HepG2 (cell line): Measurements from ENCODE around the gene RAET1E. TPM values are rescaled to one million over a fixed set of nuclear protein-coding genes. Genes with fewer than 3 reads are reported as not detected.

Source experiments
- ETV5 ChIP-seq: IDR thresholded peaks from 2 replicates; pipeline ENCODE4 v1.6.1; 2018; ENCODE audit warnings: missing biosample characterization, missing genetic modification reagents, inconsistent platforms, borderline replicate concordance
- KDM4B ChIP-seq: sonication (generic); formaldehyde crosslinking; IDR thresholded peaks from 2 replicates; pipeline ENCODE4 v1.4.0; 2020; ENCODE audit warnings: missing genetic modification reagents
- KLF16 ChIP-seq, 2 experiments: sonication (generic) in 1 of 2; formaldehyde crosslinking in 1 of 2; IDR thresholded peaks; 2 replicates each; pipeline versions ENCODE4 v1.6.1 to v1.8.0; 2016 to 2023; ENCODE audit warnings: missing genetic modification reagents in 2 of 2, missing compliant biosample characterization in 1 of 2
- NPAS2 ChIP-seq: sonication (generic); formaldehyde crosslinking; IDR thresholded peaks from 2 replicates; pipeline ENCODE4 v1.8.0; 2022; ENCODE audit warnings: mild to moderate bottlenecking, missing genetic modification reagents, borderline replicate concordance
- SOX6 ChIP-seq, 2 experiments: fragments of 450-650 bp in 1 of 2; sonication (generic) in 1 of 2; formaldehyde crosslinking in 1 of 2; IDR thresholded peaks; 2 replicates each; pipeline versions ENCODE4 v1.4.0 to v1.6.1; 2017 to 2020; ENCODE audit warnings: antibody characterized with exemption in 1 of 2, mild to moderate bottlenecking in 1 of 2, missing genetic modification reagents in 1 of 2
- THAP9 ChIP-seq: sonication (generic); formaldehyde crosslinking; IDR thresholded peaks from 2 replicates; pipeline ENCODE4; 2020; ENCODE audit warnings: missing genetic modification reagents, mild to moderate bottlenecking, borderline replicate concordance
- ZIK1 ChIP-seq: sonication (generic); formaldehyde crosslinking; IDR thresholded peaks from 2 replicates; pipeline ENCODE4 v1.5.0; 2020; ENCODE audit warnings: mild to moderate bottlenecking, low read depth, missing genetic modification reagents, borderline replicate concordance
- ZNF547 ChIP-seq: sonication (generic); formaldehyde crosslinking; IDR thresholded peaks from 2 replicates; pipeline ENCODE4 v1.5.1; 2020; ENCODE audit warnings: mild to moderate bottlenecking, missing genetic modification reagents
- ZNF558 ChIP-seq: sonication (generic); formaldehyde crosslinking; IDR thresholded peaks from 2 replicates; pipeline ENCODE4 v1.9.0; 2022; ENCODE audit warnings: mild to moderate bottlenecking, missing genetic modification reagents, borderline replicate concordance
- ZNF567 ChIP-seq: sonication (generic); formaldehyde crosslinking; IDR thresholded peaks from 2 replicates; pipeline ENCODE4 v1.8.1; 2023; ENCODE audit warnings: mild to moderate bottlenecking, missing genetic modification reagents, borderline replicate concordance
- ZNF687 ChIP-seq: sonication (generic); formaldehyde crosslinking; IDR thresholded peaks from 2 replicates; pipeline ENCODE4 v1.5.1; 2020; ENCODE audit warnings: mild to moderate bottlenecking, missing genetic modification reagents, moderate library complexity
- polyA plus RNA-seq, 8 experiments: library from polyadenylated mRNA; depleted of rRNA in 3 of 8; stranded (reverse) in 7 of 8; unstranded in 1 of 8; fragments of >200 nt; fragmentation: Illumina TruSeq in 4 of 8; extraction: Trizol in 4 of 8; gene quantifications; 2 replicates each; pipeline versions ENCODE4 v1.2.1 to v1.2.3, GENCODE V29; 2011 to 2016; ENCODE audit warnings: low read depth in 4 of 8, missing spikeins in 1 of 8, mixed read lengths in 1 of 8; ENCODE audit not compliant: insufficient read depth in 1 of 8
- total RNA-seq, 5 experiments: library from RNA; depleted of rRNA; stranded (reverse); fragments of >200 nt; fragmentation: Illumina TruSeq; extraction: Trizol; gene quantifications; 2 replicates each; pipeline ENCODE4 v1.2.3, GENCODE V29; 2016; ENCODE audit warnings: low read depth in 1 of 5
- TF ChIP-seq, protein P1 (sequence below): sonication (generic); formaldehyde crosslinking; IDR thresholded peaks from 2 replicates; pipeline ENCODE4 v1.5.1; 2020; ENCODE audit warnings: mild to moderate bottlenecking, missing genetic modification reagents, moderate library complexity
- TF ChIP-seq, protein P2 (sequence below): sonication (generic); formaldehyde crosslinking; IDR thresholded peaks from 2 replicates; pipeline ENCODE4 v1.4.0; 2020; ENCODE audit warnings: mild to moderate bottlenecking, missing genetic modification reagents

The RAET1E gene
- total and polyA plus RNA-seq, 2 of the 13 experiments (the other 11 are each of a cell fraction or from before 2014, with no cell fraction given): not detected

GRCh38 chr6:149925253-149925973 lies 27.5 kb upstream of the RAET1E start (continued):
- TF ChIP-seq, protein P1, sequence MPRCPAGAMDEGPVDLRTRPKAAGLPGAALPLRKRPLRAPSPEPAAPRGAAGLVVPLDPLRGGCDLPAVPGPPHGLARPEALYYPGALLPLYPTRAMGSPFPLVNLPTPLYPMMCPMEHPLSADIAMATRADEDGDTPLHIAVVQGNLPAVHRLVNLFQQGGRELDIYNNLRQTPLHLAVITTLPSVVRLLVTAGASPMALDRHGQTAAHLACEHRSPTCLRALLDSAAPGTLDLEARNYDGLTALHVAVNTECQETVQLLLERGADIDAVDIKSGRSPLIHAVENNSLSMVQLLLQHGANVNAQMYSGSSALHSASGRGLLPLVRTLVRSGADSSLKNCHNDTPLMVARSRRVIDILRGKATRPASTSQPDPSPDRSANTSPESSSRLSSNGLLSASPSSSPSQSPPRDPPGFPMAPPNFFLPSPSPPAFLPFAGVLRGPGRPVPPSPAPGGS: peak; percentile 66; the same call in 1 of the 2 replicates
- peak; percentile 71; the same call in 1 of the 2 replicates for TF ChIP-seq ZNF558 (CRISPR knock-in tag)
- no peak for TF ChIP-seq NPAS2 (CRISPR knock-in tag)
- TF ChIP-seq THAP9 (CRISPR knock-in tag): peak; percentile 67; the same call in 1 of the 2 replicates
- TF ChIP-seq ETV5 (CRISPR knock-in tag): 0 out of 2 replicates have a peak, but pooled peaks have one; percentile 6
- peak; percentile 84 for TF ChIP-seq ZNF687 (CRISPR knock-in tag)
- TF ChIP-seq ZNF547 (CRISPR knock-in tag): peak; percentile 63
- TF ChIP-seq KDM4B: 0 out of 2 replicates have a peak, but pooled peaks have one; percentile 29
- no peak for TF ChIP-seq SOX6 (IDR thresholded peaks at IDR 0.05)
- TF ChIP-seq SOX6 (CRISPR knock-in tag; IDR thresholded peaks at IDR 0.05): peak; percentile 10; the same call in 1 of the 2 replicates
- no peak for TF ChIP-seq ZNF567 (CRISPR knock-in tag)
- 0 out of 2 replicates have a peak, but pooled peaks have one; percentile 10 for TF ChIP-seq ZIK1
- TF ChIP-seq KLF16 (CRISPR knock-in tag; IDR thresholded peaks at IDR 0.05): no peak
- TF ChIP-seq, protein P2, sequence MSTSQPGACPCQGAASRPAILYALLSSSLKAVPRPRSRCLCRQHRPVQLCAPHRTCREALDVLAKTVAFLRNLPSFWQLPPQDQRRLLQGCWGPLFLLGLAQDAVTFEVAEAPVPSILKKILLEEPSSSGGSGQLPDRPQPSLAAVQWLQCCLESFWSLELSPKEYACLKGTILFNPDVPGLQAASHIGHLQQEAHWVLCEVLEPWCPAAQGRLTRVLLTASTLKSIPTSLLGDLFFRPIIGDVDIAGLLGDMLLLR: 0 out of 2 replicates have a peak, but pooled peaks have one; percentile 50
